HepG2 (cell line): ENCODE results near the gene ZFPM1. TPM values are rescaled to one million over a fixed set of nuclear protein-coding genes. Genes with fewer than 3 reads are reported as not detected.
A peak's percentile ranks its signal among the peaks of the same experiment; 100 is the strongest.

Experiments used
- ATAC-seq: fragments of 200-7000 bp; cut with Tn5 transposase; 3 replicates; pipeline ENCODE4 v1.9.1; 2020; ENCODE audit warnings: mild to moderate bottlenecking, moderate library complexity
- BruUV-seq: library from RNA; stranded (reverse); fragments of 400-500 nt; replicated peaks from 2 replicates; lab custom pipeline; 2021; lab: Mats Ljungman, UMichigan
- CTCF ChIA-PET: fragments of 300-600 bp; formaldehyde crosslinking; extraction: SDS; loops from one replicate; lab custom pipeline; 2021; ENCODE audit warnings: low total read pairs, inconsistent platforms, low intra/inter-chr PET ratio; lab: Yijun Ruan, JAX
- POLR2A ChIA-PET: fragments of 350-600 bp; sonication (Branson Sonifier 250); formaldehyde crosslinking; loops from one replicate; lab custom pipeline; 2020; ENCODE audit warnings: antibody characterized with exemption, inconsistent platforms; lab: Yijun Ruan, JAX
- DNase-seq: peaks from one replicate; pipeline ENCODE4 v3.0.0-alpha.2; 2015; ENCODE audit warnings: low spot score
- FAIRE-seq: peaks from 3 replicates; lab custom pipeline; 2011; peaks lifted over from hg19 to GRCh38; lab: Jason Lieb, UNC
- H2AFZ ChIP-seq: one replicate; pipeline ENCODE4 v1.6.1; 2011; ENCODE audit warnings: low read length, inconsistent platforms
- H3K27ac ChIP-seq: fragments of 300-600 bp; 3 replicates; pipeline ENCODE4 v1.8.0; 2011; ENCODE audit warnings: mixed run types, mild to moderate bottlenecking, mixed read lengths, low read length, inconsistent platforms; ENCODE audit not compliant: insufficient read depth; ENCODE audit errors: extremely low read length
- H3K27me3 ChIP-seq, 2 experiments: fragments of 200-600 bp in 1 of 2; 2 replicates in 1 of 2; 3 replicates in 1 of 2; pipeline versions ENCODE4 v1.6.0 to v1.8.0; 2011; ENCODE audit warnings: low read length in 2 of 2, mild to moderate bottlenecking in 2 of 2, moderate library complexity in 2 of 2, inconsistent platforms in 1 of 2; ENCODE audit not compliant: insufficient read depth in 2 of 2, control insufficient read depth in 1 of 2
- H3K36me3 ChIP-seq, 2 experiments: fragments of 200-600 bp in 1 of 2; replicated peaks in 1 of 2; 2 replicates in 1 of 2; 3 replicates in 1 of 2; pipeline versions ENCODE4 v1.5.1 to v1.8.0; 2011; ENCODE audit warnings: low read length in 2 of 2, inconsistent platforms in 1 of 2; ENCODE audit not compliant: insufficient read depth in 2 of 2, control insufficient read depth in 1 of 2
- H3K4me1 ChIP-seq: 2 replicates; pipeline ENCODE4 v1.5.1; 2012; ENCODE audit warnings: low read length, inconsistent platforms; ENCODE audit not compliant: insufficient read depth
- H3K4me2 ChIP-seq: 2 replicates; pipeline ENCODE4 v1.6.0; 2011; ENCODE audit warnings: low read depth, low read length, inconsistent platforms
- H3K4me3 ChIP-seq, 3 experiments: fragments of 200-600 bp in 1 of 3; sonication (generic), shearing (Covaris generic) in 1 of 3; replicated peaks in 1 of 3; 2 replicates each; pipeline ENCODE4 v1.5.1; 2011 to 2016; ENCODE audit warnings: low read length in 3 of 3, inconsistent platforms in 2 of 3, low read depth in 2 of 3, mild to moderate bottlenecking in 2 of 3, control low read depth in 1 of 3, mixed read lengths in 1 of 3; ENCODE audit not compliant: insufficient read depth in 1 of 3
- H3K79me2 ChIP-seq: one replicate; pipeline ENCODE4 v1.6.1; 2011; ENCODE audit warnings: low read length, inconsistent platforms; ENCODE audit not compliant: insufficient read depth
- H3K9ac ChIP-seq: 2 replicates; pipeline ENCODE4 v1.6.0; 2011; ENCODE audit warnings: mild to moderate bottlenecking, low read depth, low read length, inconsistent platforms; ENCODE audit not compliant: insufficient read depth
- H3K9me3 ChIP-seq: 2 replicates; pipeline ENCODE4 v1.5.1; 2012; ENCODE audit warnings: mild to moderate bottlenecking, low read length
- H4K20me1 ChIP-seq: 2 replicates; pipeline ENCODE4 v1.6.0; 2011; ENCODE audit warnings: inconsistent platforms, mild to moderate bottlenecking, low read length, moderate library complexity; ENCODE audit not compliant: insufficient read depth
- CEBPB ChIP-seq: IDR thresholded peaks from 2 replicates; pipeline ENCODE4 v1.6.1; 2011; ENCODE audit warnings: low read depth, low read length, improper control_type of control experiment, borderline replicate concordance
- NFYB ChIP-seq: sonication (generic); formaldehyde crosslinking; IDR thresholded peaks from 2 replicates; pipeline ENCODE4 v1.4.0; 2020; ENCODE audit warnings: missing genetic modification reagents
- PHF20 ChIP-seq: sonication (generic); formaldehyde crosslinking; IDR thresholded peaks from 2 replicates; pipeline ENCODE4 v1.5.0; 2020; ENCODE audit warnings: mild to moderate bottlenecking, missing genetic modification reagents
- SMC3 ChIP-seq: IDR thresholded peaks from 2 replicates; pipeline ENCODE4 v1.6.1; 2011; ENCODE audit warnings: low read length, improper control_type of control experiment
- SMYD3 ChIP-seq: sonication (generic); formaldehyde crosslinking; IDR thresholded peaks from 2 replicates; pipeline ENCODE4 v1.8.1; 2023; ENCODE audit warnings: mild to moderate bottlenecking, missing genetic modification reagents
- TCF12 ChIP-seq, 2 experiments: fragments of 450-650 bp in 1 of 2; sonication (generic) in 1 of 2; formaldehyde crosslinking in 1 of 2; IDR thresholded peaks; 2 replicates each; pipeline versions ENCODE4 v1.6.1 to v1.8.0; 2017 to 2022; ENCODE audit warnings: antibody characterized with exemption in 1 of 2, mild to moderate bottlenecking in 1 of 2, missing genetic modification reagents in 1 of 2, moderate library complexity in 1 of 2
- XBP1 ChIP-seq: sonication (generic); formaldehyde crosslinking; IDR thresholded peaks from 2 replicates; pipeline ENCODE4 v1.5.0; 2020; ENCODE audit warnings: missing genetic modification reagents
- ZNF317 ChIP-seq: sonication (generic); formaldehyde crosslinking; IDR thresholded peaks from 2 replicates; pipeline ENCODE4 v1.5.0; 2020; ENCODE audit warnings: mild to moderate bottlenecking, missing genetic modification reagents
- ZNF724P ChIP-seq: sonication (generic); formaldehyde crosslinking; IDR thresholded peaks from 2 replicates; pipeline ENCODE4 v1.8.0; 2022; ENCODE audit warnings: missing genetic modification reagents, borderline replicate concordance
- ZNF768 ChIP-seq: sonication (generic); formaldehyde crosslinking; IDR thresholded peaks from 2 replicates; pipeline ENCODE4 v1.4.0; 2020; ENCODE audit warnings: missing genetic modification reagents
- WGBS: methylation state at CpG from one replicate; pipeline ENCODE4 v1.1.6; 2017; ENCODE audit warnings: low lambda C conversion rate; 5-methylcytosine and 5-hydroxymethylcytosine counted together
- in situ Hi-C: cut with HindIII; loops from 2 replicates; pipeline ENCODE4 v1.10.0; 2017; ENCODE audit warnings: low pct_unique_long_range_greater_than_20kb; ENCODE audit not compliant: extremely low pct_ligation_motif_present
- intact Hi-C: fragments of 100-400 bp; cut with micrococcal nuclease; formaldehyde crosslinking; loops from one replicate; pipeline ENCODE4 v1.10.0; 2022; ENCODE audit not compliant: unreplicated experiment
- polyA plus RNA-seq, 8 experiments: library from polyadenylated mRNA; depleted of rRNA in 3 of 8; stranded (reverse) in 7 of 8; unstranded in 1 of 8; fragments of >200 nt; fragmentation: Illumina TruSeq in 4 of 8; extraction: Trizol in 4 of 8; gene quantifications; 2 replicates each; pipeline versions ENCODE4 v1.2.1 to v1.2.3, GENCODE V29; 2011 to 2016; ENCODE audit warnings: low read depth in 4 of 8, missing spikeins in 1 of 8, mixed read lengths in 1 of 8; ENCODE audit not compliant: insufficient read depth in 1 of 8
- total RNA-seq, 5 experiments: library from RNA; depleted of rRNA; stranded (reverse); fragments of >200 nt; fragmentation: Illumina TruSeq; extraction: Trizol; gene quantifications; 2 replicates each; pipeline ENCODE4 v1.2.3, GENCODE V29; 2016; ENCODE audit warnings: low read depth in 1 of 5
- TF ChIP-seq, protein P1 (sequence below): sonication (generic); formaldehyde crosslinking; IDR thresholded peaks from 2 replicates; pipeline ENCODE4 v1.8.1; 2022; ENCODE audit warnings: mild to moderate bottlenecking, missing genetic modification reagents
- TF ChIP-seq, protein P2 (sequence below), 2 experiments: IDR thresholded peaks; 2 replicates each; pipeline ENCODE4 v1.6.1; 2011 to 2012; ENCODE audit warnings: low read length in 2 of 2, borderline replicate concordance in 1 of 2, low read depth in 1 of 2, mild to moderate bottlenecking in 1 of 2, moderate library complexity in 1 of 2
- TF ChIP-seq, protein P3 (sequence below): sonication (generic); formaldehyde crosslinking; IDR thresholded peaks from 2 replicates; pipeline ENCODE4 v1.4.0; 2020; ENCODE audit warnings: low read depth, mild to moderate bottlenecking, missing genetic modification reagents

Gene ZFPM1
- total and polyA plus RNA-seq, 2 of the 13 experiments (the other 11 are each of a cell fraction or from before 2014, with no cell fraction given), result 1.3 to 3.8 TPM

DNA sequence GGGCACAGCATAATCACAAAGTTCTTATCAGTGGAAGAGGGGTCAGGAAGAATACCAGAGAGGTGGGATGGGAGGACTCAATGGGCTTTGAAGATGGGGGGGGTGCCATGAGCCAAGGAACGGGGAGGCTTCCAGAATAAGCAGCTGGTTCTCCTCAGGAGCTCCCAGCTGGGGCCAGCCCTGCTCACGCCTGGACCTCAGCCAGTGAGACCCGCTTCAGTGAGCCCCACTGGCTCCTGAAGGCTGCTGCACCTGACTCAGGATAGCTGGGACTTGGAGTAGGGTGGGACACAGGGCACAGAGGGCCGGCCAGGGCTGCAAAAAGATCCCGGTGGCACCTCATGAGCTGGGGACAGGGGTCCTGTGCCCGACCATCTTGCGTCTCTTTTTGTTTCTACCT lies 92.7 kb downstream of the ZFPM1 start (continued):
- TF ChIP-seq, protein P1, sequence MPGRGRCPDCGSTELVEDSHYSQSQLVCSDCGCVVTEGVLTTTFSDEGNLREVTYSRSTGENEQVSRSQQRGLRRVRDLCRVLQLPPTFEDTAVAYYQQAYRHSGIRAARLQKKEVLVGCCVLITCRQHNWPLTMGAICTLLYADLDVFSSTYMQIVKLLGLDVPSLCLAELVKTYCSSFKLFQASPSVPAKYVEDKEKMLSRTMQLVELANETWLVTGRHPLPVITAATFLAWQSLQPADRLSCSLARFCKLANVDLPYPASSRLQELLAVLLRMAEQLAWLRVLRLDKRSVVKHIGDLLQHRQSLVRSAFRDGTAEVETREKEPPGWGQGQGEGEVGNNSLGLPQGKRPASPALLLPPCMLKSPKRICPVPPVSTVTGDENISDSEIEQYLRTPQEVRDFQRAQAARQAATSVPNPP (CRISPR knock-in tag), result no peak
- TF ChIP-seq ZNF724P (CRISPR knock-in tag) (no peak), TCF12 (IDR thresholded peaks at IDR 0.05) (no peak), TCF12 (CRISPR knock-in tag; IDR thresholded peaks at IDR 0.05) (no peak), PHF20 (CRISPR knock-in tag) (no peak), XBP1 (CRISPR knock-in tag) (no peak), SMYD3 (no peak)

DNA sequence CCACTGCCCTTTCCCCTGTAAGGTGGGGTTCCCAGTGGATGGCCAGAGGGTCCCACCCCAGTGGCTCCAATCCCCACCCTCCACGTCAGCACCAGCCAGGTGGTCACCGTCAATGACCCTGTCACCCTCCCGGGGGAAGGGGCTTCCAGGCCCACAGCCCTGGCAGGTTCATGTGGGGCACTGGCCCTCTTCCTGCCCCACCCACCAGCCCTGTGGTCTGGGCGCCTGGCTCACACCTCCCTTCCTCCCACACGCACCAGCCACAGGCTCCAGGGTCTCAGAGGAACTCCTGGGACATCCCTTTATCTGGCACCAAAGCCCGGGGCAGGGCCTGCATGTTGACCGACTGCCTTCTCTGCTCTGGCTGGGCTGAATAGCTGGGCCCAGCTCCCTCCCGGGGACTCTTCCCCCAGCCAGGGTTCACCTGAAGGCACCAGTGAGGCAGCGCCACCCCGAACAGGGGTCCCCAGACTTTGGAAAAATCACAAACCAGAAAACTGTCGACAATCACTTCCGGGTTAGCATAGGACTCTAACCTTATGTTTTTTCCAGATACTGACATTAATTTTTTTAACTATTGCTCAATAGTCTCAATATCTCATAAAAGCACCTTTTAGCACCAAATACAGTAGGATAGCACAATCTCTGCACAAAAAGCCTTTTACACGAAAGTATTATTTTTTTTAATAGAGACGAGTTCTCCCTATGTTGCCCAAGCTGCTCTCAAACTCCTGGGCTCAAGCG lies 95.2 kb downstream of the ZFPM1 start:
- Histone ChIP-seq H3K36me3 (no peaks in the 10 kb centered on the region), H3K27ac (no peak overlapping the region), H3K9ac (no peak overlapping the region), H3K4me2 (no peak overlapping the region), H3K4me1 (peaks cover 17% of the 10 kb centered on the region), H4K20me1 (no peaks in the 10 kb centered on the region), H3K9me3 (peaks cover 11% of the 10 kb centered on the region), H3K79me2 (no peaks in the 10 kb centered on the region), H3K4me3 (no peak overlapping the region), H3K27me3 (peaks cover 16 to 60% of the 10 kb centered on the region in 2 experiments; a peak in 4 of 5 replicates), H2AFZ (no peak overlapping the region)
- FAIRE-seq, result no peak
- DNase-seq, result no peak
- no TSS peak for BruUV-seq
- ChIA-PET CTCF (no interaction called here), POLR2A (no interaction called here)
- in situ Hi-C loops, result no loop called here
- ATAC-seq, result no peak
- 49% methylated on average over 10 of the region's 15 CpGs for WGBS
- intact Hi-C loops, result no loop called here
- TF ChIP-seq ZNF317 (CRISPR knock-in tag), result 0 out of 2 replicates have a peak, but pooled peaks have one; percentile 20
- TF ChIP-seq, protein P2, sequence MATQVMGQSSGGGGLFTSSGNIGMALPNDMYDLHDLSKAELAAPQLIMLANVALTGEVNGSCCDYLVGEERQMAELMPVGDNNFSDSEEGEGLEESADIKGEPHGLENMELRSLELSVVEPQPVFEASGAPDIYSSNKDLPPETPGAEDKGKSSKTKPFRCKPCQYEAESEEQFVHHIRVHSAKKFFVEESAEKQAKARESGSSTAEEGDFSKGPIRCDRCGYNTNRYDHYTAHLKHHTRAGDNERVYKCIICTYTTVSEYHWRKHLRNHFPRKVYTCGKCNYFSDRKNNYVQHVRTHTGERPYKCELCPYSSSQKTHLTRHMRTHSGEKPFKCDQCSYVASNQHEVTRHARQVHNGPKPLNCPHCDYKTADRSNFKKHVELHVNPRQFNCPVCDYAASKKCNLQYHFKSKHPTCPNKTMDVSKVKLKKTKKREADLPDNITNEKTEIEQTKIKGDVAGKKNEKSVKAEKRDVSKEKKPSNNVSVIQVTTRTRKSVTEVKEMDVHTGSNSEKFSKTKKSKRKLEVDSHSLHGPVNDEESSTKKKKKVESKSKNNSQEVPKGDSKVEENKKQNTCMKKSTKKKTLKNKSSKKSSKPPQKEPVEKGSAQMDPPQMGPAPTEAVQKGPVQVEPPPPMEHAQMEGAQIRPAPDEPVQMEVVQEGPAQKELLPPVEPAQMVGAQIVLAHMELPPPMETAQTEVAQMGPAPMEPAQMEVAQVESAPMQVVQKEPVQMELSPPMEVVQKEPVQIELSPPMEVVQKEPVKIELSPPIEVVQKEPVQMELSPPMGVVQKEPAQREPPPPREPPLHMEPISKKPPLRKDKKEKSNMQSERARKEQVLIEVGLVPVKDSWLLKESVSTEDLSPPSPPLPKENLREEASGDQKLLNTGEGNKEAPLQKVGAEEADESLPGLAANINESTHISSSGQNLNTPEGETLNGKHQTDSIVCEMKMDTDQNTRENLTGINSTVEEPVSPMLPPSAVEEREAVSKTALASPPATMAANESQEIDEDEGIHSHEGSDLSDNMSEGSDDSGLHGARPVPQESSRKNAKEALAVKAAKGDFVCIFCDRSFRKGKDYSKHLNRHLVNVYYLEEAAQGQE (IDR thresholded peaks at IDR 0.05; ENCODE audit: borderline replicate concordance in 1 of 2, low read depth in 1 of 2, low read length in 2 of 2), result no peak
- TF ChIP-seq, protein P3, sequence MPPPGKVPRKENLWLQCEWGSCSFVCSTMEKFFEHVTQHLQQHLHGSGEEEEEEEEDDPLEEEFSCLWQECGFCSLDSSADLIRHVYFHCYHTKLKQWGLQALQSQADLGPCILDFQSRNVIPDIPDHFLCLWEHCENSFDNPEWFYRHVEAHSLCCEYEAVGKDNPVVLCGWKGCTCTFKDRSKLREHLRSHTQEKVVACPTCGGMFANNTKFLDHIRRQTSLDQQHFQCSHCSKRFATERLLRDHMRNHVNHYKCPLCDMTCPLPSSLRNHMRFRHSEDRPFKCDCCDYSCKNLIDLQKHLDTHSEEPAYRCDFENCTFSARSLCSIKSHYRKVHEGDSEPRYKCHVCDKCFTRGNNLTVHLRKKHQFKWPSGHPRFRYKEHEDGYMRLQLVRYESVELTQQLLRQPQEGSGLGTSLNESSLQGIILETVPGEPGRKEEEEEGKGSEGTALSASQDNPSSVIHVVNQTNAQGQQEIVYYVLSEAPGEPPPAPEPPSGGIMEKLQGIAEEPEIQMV, result no peak
- peak; percentile 68 for TF ChIP-seq CEBPB
- no peak for TF ChIP-seq NFYB
- peak; percentile 22; the same call in 1 of the 2 replicates for TF ChIP-seq ZNF768 (CRISPR knock-in tag)
- 0 out of 2 replicates have a peak, but pooled peaks have one; percentile 7 for TF ChIP-seq SMC3
